Putamen (tissue), 1 donor: ENCODE results near the gene LARP4B.

ENCODE experiments used
- DNase-seq: peaks from one replicate; pipeline ENCODE4 v3.0.0-alpha.2; 2016; ENCODE audit warnings: low spot score

LARP4B gene

GRCh38 chr10:931326-932318 lies at the start of gene LARP4B:
Gene LARP4B, minus strand, starts transcription at chr10:931705. Its CDS starts 45,984 bp downstream, at chr10:885721.
- DNase-seq, result peak; percentile 98

DNA sequence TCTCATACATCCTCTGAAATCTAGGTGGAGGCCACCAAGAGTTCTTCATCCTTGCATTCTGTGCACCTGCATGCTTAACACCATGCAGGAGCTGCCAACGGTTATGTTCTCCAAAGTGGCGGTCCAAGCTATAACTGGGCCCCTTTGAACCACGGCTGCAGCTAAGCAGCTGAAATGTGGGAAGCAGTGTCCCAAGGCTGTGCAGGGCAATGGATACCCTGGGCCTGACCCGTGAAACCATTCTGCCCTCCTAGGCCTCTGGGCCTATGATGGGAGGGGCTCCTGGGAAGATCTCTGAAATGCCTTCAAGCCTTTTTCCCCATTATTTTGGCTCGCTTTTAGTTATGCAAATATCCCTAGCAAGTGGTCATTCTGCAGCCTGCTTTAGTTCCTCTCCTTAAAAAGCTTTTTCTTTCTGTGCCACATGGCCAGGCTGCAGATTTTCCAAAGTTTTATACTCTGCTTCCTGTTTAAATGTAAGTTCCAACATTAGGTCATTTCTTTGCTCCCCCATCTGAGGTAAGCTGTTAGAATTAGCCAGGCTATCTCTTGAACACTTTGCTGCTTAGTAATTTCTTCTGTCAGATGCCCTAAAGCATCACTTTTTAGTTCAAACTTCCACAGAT lies 49.1 kb upstream of the LARP4B start:
- DNase-seq, result no peak

GRCh38 chr10:978826-979421 lies 47.4 kb upstream of the LARP4B start:
- DNase-seq, result no peak

DNA sequence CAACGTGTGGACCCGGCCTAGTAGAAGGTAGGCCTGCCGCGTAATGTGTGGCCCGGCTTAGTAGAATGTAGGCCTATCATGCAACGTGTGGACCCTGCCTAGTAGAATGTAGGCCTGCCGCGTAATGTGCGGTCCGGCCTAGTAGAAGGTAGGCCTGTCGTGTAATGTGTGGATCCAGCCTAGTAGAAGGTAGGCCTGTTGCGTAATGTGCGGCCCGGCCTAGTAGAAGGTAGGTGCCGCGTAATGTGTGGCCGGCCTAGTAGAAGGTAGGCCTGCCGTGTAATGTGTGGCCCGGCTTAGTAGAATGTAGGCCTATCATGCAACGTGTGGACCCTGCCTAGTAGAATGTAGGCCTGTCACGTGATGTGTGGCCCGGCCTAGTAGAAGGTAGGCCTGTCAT lies 44.8 kb upstream of the LARP4B start:
- DNase-seq, result no peak

DNA sequence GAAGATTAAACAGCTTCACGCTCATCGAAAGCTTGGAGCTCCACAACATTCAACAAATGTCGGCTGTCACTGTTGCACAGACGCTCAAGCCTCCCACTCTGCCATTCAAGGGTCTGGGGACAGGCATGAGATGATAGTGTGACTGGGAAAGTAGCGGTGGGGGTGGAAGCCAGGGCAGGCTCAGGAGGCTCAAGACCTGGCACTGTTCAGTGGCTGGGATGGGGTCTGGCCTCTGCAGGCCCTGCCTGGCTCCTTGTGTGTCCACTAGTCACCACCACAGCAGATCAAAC lies 43.2 kb upstream of the LARP4B start:
- DNase-seq, result no peak

DNA sequence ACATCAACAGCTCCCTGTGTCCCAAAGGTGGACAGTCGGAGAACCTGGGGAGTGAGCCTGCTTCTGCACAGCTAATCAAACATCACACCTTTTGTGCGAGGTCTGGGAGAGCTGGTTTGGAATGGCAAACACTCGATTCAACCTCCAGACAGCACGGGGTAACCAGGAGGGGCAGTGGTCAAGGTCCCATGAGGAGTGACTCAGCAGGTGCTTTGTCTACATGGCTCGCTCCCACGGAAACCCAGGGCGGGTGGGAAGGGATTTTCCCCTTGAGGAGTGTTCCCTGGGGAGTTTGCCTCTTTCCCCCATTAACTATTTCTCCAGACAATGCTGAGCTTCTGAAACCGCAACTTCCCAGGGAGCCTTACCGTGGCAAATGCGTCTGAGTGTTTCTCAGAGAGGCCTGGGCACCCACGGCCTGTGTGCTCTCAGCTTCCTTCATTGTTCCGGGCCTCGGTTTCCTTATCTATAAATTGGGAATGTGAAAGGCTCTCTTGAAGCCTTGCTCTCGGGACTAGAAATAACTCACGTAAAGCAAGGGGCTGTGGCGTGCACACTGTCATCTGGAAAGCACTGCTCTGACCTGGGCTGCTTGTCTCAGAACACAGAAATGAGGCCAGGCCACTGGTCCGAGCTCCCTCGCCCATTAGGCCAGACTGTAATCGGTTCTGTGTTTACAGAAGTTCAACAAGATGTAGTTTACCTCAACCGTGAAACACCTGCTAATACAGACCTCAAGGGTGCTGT lies 42.7 kb upstream of the LARP4B start:
- DNase-seq, result no peak

GRCh38 chr10:972763-973162 lies 41.3 kb upstream of the LARP4B start:
- no peak for DNase-seq

DNA sequence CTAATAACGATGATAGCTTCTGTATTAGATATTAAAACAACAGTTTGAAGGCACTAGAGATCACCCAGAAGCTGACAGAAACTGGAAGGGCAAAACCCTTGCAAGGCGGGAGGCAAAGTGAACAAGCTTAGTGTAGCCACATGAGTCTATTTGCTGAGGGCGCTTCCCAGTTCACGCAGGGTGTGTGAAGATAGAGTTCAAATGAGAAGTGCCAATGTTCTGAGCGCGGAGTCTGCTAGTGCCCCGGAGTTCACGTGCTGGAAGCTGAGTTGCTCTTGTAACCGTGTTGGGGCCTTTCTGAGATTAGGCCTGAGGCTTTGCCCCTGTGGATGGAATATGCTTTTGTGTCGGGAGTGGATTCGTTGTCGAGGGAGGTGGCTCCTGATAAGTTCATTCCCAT lies 40.1 kb upstream of the LARP4B start:
- no peak for DNase-seq

DNA sequence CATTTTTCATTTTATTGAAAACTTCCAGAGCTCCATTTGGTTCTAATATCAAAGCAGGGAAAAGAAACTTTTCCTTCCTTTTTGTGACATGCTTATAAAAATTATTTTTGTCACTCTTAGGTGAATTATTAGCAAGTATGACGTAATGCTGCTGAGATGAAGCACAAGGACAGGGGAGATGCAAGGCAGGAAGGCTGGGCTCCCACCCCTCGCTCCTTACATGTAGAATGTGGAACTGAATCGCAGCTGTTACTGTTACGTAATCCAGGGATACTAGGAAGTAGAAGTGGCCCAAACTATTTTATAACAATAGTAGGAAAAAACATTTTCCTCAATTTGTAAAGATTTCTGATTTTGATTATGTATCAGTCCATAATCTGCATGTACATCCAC lies 39.6 kb upstream of the LARP4B start:
- DNase-seq, result no peak

DNA sequence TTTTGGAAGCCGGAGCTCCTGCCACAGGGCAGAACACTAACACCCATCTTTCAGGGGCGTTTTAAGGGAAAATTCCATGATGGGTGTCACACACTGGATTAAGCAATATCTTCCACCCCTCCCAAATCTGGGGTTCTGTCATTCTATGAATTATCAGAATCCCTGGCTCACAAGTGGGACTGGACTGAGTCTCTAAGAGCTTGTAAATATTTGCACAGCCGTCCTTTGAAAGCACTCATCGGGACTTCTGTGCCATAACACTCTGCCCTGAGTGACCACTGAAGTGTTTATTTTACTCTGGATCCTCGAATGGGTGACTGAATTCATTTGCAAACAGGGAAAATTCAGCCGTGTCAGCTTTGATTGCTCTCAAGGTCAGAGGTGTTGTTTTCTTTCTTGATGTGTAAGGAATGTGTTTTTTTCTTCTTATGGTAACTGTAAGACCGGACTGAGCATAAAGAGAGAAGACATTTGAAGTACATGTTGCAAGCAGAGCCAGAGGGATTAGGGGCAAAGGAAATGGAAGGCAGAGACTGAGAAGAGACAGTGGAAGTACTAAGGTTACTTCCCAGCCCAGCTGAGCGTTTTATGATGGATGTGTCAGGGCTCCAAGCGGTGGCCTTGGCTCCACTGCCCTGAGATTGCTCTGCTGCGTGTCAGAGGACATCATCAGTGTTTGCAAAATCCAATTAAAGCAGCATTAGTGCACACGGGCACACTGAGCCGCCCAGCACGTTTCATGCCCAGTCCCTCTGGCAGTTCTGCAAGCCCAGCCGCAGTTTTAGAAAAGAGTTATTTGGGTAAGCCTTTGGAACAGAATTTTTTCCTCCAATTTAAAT lies 39.0 kb upstream of the LARP4B start:
- no peak for DNase-seq

DNA sequence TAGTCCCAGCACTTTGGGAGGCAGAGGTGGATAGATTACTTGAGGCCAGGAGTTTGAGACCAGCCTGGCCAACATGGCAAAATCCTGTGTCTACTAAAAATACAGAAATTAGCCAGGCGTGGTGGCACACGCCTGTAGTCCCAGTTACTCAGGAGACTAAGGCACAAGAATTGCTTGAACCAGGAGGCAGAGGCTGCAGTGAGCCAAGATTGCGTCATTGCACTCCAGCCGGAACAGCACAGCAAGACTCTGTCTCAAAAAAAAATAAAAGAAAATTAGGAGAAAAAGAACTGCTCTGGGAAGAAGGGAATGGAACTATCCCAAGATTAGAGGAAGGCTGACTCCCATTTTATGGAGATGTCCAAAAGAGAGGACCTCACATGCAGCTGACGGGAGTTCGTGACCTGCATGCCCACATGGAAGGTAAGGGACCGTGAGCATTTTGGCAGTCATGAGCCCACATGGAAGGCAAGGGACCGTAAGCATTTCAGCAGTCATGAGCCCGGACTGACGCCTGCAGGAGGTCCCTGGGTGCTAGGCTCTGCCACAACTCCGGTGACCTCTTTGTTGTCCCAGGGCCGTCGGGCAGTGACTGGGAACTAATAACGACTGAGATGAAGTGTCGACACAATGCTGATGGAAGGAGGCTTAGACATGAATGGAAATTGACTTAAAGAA lies 38.1 kb upstream of the LARP4B start:
- DNase-seq, result no peak

DNA sequence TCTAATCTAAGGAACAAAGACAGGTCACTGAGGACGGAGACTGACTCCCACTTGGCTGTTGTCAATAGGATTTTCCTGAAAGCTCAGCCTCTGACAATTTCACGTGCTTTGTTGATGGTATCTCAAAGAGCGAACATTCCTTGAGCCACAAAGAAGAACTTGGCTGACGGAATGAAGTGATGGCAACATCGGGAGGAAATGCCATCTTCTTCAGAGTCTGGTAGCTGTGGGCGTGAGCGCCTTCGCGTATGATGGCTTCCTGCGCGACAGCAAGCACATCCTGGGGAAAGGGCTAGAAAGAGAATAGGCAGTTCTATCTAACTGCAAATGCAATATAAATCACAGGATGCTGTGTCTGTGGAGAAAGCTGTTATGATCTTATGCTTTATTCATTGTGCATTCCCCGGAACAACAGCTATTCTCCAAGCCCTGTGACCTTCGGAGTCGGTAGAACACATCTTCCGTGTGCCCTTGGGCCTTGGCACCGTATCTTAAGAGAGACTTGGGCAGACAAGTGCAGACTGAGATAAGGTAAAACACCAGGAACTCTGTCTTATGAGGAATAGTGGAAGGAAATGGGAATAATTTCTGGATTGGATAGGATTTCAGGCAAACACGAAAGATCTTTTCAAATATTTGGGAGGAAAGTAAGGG lies 37.2 kb upstream of the LARP4B start:
- DNase-seq, result no peak

- no peak for DNase-seq
Observed at GRCh38 chr10:966466-967235, 35.1 kb upstream of the LARP4B start.

- DNase-seq, result no peak
Observed at GRCh38 chr10:964988-965417, 33.5 kb upstream of the LARP4B start.

GRCh38 chr10:964321-964987 lies 32.9 kb upstream of the LARP4B start:
- no peak for DNase-seq

GRCh38 chr10:963655-964054 lies 32.1 kb upstream of the LARP4B start:
- DNase-seq, result no peak

DNA sequence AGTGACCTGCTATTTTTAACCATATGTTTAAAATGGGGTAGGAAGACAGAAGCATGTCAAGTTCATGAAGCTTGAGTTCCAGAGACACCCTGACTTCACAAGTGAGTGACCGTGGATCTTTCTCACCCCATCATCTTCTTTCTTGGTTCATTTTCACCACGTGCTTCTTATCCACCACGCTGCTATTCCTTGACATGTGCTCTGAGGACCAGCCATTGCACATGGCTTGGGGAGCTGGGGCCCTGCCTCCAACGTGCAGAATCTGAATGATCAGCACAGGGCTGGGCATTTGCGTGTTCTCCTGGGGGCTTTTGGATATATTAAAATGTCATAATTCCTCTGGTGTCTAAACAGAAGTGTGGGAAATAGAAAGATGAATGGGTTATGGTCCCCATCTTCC lies 31.7 kb upstream of the LARP4B start:
- no peak for DNase-seq

DNA sequence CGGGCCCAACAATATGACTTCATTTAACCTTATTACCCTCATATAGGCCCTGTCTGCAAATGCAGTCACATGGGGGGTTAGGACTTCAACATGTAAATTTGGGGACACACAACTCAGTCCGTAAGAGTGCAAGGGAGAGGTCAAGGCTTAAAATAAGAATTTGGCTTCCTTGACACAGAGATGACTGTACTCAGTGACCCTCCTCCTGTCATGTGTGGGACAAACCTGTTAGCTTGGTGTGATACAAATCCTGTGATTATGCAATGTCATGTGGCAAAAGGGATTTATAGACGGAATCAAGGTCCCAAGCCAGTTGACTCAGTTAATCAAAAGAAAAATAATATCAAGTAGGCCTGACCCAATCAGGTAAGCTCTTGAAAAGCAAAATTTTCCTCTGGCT lies 30.8 kb upstream of the LARP4B start:
- DNase-seq, result no peak

DNA sequence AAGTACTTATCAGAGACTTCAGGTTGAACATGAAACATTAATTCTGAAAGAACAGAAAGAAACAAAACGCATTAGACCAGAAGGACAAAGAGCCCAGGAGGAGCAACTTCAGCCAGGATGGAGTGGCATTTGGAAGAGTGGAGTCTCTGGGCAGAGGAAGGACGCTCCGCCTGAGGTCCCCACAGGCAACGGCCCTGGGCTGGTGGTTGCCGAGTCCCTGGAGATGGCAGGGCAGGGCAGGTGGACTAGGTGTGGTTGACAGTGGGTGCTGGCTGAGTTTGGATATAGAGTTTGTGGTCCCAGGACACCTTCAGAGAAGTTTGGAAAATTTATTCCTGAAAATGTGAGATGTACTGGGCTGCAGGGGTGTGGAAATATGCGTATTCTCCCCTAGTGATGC lies 27.4 kb upstream of the LARP4B start:
- DNase-seq, result no peak
